Activated CD8-positive, alpha-beta memory T cell treated with anti-CD3 and anti-CD28 coated beads for 36 hours (primary cell): Measurements from ENCODE around the gene PMEPA1. TPM values are rescaled to one million over a fixed set of nuclear protein-coding genes. Genes with fewer than 3 reads are reported as not detected.

Experiments
- CTCF ChIA-PET: fragments of 350-600 bp; sonication (Branson Sonifier 250); formaldehyde crosslinking; loops from one replicate; lab custom pipeline; 2021; ENCODE audit warnings: antibody characterized with exemption; lab: Charles Lee
- POLR2A ChIA-PET: fragments of 350-600 bp; sonication (Branson Sonifier 250); formaldehyde crosslinking; loops from one replicate; lab custom pipeline; 2021; ENCODE audit warnings: antibody characterized with exemption; lab: Charles Lee
- total RNA-seq, 2 experiments: library from RNA; stranded (reverse); gene quantifications; one replicate each; pipeline ENCODE4 v1.2.3, GENCODE V29; 2021

The PMEPA1 gene
- total RNA-seq, 2 experiments from 2014 or later = 2.2 to 2.6 TPM

GRCh38 chr20:57701090-57701489, 8.7 kb downstream of the PMEPA1 start:
- CTCF ChIA-PET = no interaction called here
- POLR2A ChIA-PET = interaction anchor here (0.6 kb wide), 1 partner anchor 8 kb away, joined by 3 read pairs; no protein-coding TSS in a partner anchor

- ChIA-PET POLR2A (interaction anchor here (0.6 to 2.1 kb wide), 3 partner anchors 10 to 311 kb away, joined by 3 to 22 read pairs (median 3); partner anchors contain the start of gene PMEPA1), CTCF (interaction anchor here (1.2 kb wide), 1 partner anchor 46 kb away, joined by 3 read pairs; no protein-coding TSS in a partner anchor)
These were observed 10.4 kb downstream of the PMEPA1 start for GRCh38 chr20:57699395-57699794.

- POLR2A ChIA-PET = interaction anchor here (1.6 to 2.1 kb wide), 2 partner anchors 10 to 20 kb away, joined by 3 to 22 read pairs; partner anchors contain the start of gene PMEPA1
- CTCF ChIA-PET = interaction anchor here (1.2 to 1.9 kb wide), 3 partner anchors 12 to 80 kb away, joined by 3 to 7 read pairs (median 4); no protein-coding TSS in a partner anchor
These were observed 10.9 kb downstream of the PMEPA1 start for GRCh38 chr20:57698867-57699275.

- POLR2A ChIA-PET = interaction anchor here (1.6 to 2.1 kb wide), 2 partner anchors 11 to 21 kb away, joined by 3 to 22 read pairs; partner anchors contain the start of gene PMEPA1
- CTCF ChIA-PET = interaction anchor here (1.2 to 1.9 kb wide), 2 partner anchors 13 to 79 kb away, joined by 4 to 7 read pairs; no protein-coding TSS in a partner anchor
These were observed 11.5 kb downstream of the PMEPA1 start for GRCh38 chr20:57698116-57698866.

- ChIA-PET POLR2A (interaction anchor here (1.6 to 2.1 kb wide), 2 partner anchors 12 to 21 kb away, joined by 3 to 22 read pairs; partner anchors contain the start of gene PMEPA1), CTCF (interaction anchor here (1.2 to 1.9 kb wide), 2 partner anchors 13 to 78 kb away, joined by 4 to 7 read pairs; no protein-coding TSS in a partner anchor)
These were observed 12.3 kb downstream of the PMEPA1 start for GRCh38 chr20:57697543-57697942.

- POLR2A ChIA-PET = no interaction called here
These were observed 13.3 kb downstream of the PMEPA1 start for GRCh38 chr20:57696401-57696961.

GRCh38 chr20:57695940-57696339, 13.9 kb downstream of the PMEPA1 start:
- POLR2A ChIA-PET = no interaction called here
- CTCF ChIA-PET = no interaction called here

More at GRCh38 chr20:57696401-57696961, 13.3 kb downstream of the PMEPA1 start:
- CTCF ChIA-PET = no interaction called here

GRCh38 chr20:57695012-57695411, 14.8 kb downstream of the PMEPA1 start:
- ChIA-PET POLR2A (no interaction called here), CTCF (no interaction called here)

- POLR2A ChIA-PET = no interaction called here
- CTCF ChIA-PET = no interaction called here
These were observed 15.3 kb downstream of the PMEPA1 start for GRCh38 chr20:57694481-57694880.

- ChIA-PET CTCF (interaction anchor here (0.9 kb wide), 1 partner anchor 15 kb away, joined by 3 read pairs; no protein-coding TSS in a partner anchor), POLR2A (interaction anchor here (0.6 kb wide), 1 partner anchor 8 kb away, joined by 3 read pairs; no protein-coding TSS in a partner anchor)
These were observed 16.0 kb downstream of the PMEPA1 start for GRCh38 chr20:57693670-57694329.

- ChIA-PET CTCF (interaction anchor here (0.9 kb wide), 1 partner anchor 15 kb away, joined by 3 read pairs; no protein-coding TSS in a partner anchor), POLR2A (interaction anchor here (0.6 kb wide), 1 partner anchor 8 kb away, joined by 3 read pairs; no protein-coding TSS in a partner anchor)
These were observed 16.7 kb downstream of the PMEPA1 start for GRCh38 chr20:57693002-57693582.

GRCh38 chr20:57692393-57692792, 17.4 kb downstream of the PMEPA1 start:
- ChIA-PET POLR2A (no interaction called here), CTCF (no interaction called here)

GRCh38 chr20:57691699-57692098, 18.1 kb downstream of the PMEPA1 start:
- ChIA-PET POLR2A (no interaction called here), CTCF (no interaction called here)

- CTCF ChIA-PET = no interaction called here
- POLR2A ChIA-PET = no interaction called here
These were observed 19.3 kb downstream of the PMEPA1 start for GRCh38 chr20:57690525-57690924.

GRCh38 chr20:57689745-57690481, 19.9 kb downstream of the PMEPA1 start:
- ChIA-PET POLR2A (no interaction called here), CTCF (no interaction called here)

GRCh38 chr20:57688864-57689263, 21.0 kb downstream of the PMEPA1 start:
- CTCF ChIA-PET = interaction anchor here (0.7 kb wide), 1 partner anchor 301 kb away, joined by 3 read pairs; no protein-coding TSS in a partner anchor
- POLR2A ChIA-PET = no interaction called here

GRCh38 chr20:57688295-57688694, 21.5 kb downstream of the PMEPA1 start:
- CTCF ChIA-PET = interaction anchor here (0.7 kb wide), 1 partner anchor 302 kb away, joined by 3 read pairs; no protein-coding TSS in a partner anchor

More at GRCh38 chr20:57688295-57688694, 21.5 kb downstream of the PMEPA1 start:
- POLR2A ChIA-PET = no interaction called here
